ENCODE measurements around the gene ZNF747.
"Not testable (repeated sequence)": the region's sequence is repeated elsewhere in the genome, so short reads cannot be mapped to it uniquely, and the experiment has no call there.

The ZNF747 gene

DNA sequence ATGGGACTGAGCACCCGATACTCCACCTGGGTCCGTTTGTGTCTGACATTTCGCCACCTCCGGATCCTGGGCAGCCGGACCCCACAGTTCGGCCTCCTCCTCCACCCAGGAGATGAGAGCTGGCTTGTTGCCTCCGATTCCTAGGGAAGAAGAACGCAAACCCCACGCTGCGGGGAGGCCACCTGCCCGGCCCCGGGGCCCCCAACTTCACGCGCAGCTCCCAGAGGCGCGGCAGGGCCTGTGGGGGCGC is 23.0 kb upstream of the ZNF747 start:
- no peak for DNase-seq

DNA sequence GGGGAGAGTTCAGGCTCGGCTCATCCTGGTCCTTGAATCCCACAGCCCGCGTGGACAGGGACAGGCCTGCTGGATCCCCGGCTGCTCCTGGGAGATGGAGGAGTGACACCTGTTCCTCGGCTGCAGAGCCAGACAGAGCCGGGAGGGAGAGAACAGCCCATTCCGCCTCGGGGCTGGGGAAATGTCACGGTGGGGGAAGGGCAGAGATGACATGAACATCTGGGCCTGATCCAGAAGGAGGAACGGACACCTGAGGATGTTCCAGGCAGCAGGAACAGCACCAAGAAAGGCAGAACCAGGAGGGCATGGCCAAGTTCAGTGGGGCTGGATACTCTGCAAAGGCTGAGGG is 21.4 kb upstream of the ZNF747 start:
- DNase-seq = no peak

DNA sequence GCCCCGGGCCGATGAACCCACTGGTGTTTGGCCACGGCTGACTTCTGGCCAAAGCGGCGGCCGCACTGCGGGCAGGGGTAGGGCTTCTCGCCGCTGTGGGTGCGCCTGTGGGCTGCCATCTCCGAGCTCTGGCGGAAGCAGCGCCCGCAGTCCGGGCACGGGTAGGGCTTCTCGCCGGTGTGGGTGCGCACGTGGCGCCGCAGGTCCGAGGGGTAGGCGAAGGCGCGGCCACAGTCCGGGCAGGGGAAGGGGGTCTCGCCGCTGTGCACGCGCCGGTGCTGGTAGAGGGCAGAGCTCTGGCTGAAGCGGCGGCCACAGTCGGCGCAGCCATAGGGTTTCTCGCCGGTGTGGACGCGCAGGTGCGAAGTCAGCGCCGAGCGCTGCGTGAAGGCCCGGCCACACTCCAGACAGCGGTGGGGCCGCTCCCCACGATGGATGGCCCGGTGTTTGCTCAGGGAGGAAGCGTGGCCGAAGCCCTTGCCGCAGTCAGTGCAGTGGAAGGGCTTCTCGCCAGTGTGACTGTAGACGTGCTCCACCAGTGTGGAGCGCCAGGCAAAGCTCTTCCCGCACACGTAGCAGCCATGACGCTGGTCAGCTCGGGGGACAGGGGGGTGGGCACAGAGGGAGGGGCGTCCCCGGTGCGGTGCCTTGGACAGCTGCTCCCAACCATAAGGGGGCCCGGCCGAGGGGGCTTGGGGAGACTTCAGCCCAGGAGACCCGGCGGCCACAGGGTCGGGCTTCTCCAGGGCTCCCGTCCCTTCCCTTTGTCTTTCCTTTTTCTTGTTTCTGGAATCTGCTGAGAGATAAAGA is 20.9 kb upstream of the ZNF747 start:
- DNase-seq = no peak

DNA sequence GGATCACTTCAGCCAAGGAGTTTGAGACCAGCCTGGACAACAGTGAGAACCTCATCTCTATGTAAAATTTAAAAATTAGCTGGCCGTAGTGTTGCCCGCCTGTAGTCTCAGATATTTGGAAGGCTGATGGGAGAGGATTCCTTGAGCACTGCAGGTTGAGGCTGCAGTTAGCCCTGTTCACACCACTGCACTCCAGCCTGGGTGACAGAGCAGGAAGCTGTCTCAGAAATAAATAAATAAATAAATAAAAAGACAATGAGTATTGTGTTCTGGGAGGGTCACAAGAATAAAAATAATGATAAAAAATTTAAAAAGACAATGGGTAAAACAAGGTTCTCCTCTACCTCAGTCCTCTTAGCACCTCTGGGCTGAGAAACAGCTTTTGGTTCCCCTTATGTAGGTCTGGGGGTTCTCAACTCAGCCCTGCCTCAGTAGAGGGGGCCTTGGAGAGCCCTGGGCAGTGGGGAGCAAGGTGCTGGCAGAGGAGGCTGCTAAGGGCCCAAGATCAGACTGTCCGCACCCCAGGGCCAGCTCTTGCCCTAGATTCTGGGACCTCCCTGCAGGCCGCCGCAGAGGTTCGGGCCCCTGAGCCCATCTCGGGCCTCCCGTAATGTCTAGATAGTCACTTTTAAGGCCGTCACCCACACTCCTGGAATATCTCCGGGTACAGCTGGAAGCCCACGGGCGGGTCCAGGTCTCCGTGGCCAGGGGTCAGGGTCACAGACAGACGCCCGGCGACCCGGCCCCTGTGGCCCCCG is 20.1 kb upstream of the ZNF747 start:
- no peak for DNase-seq

DNA sequence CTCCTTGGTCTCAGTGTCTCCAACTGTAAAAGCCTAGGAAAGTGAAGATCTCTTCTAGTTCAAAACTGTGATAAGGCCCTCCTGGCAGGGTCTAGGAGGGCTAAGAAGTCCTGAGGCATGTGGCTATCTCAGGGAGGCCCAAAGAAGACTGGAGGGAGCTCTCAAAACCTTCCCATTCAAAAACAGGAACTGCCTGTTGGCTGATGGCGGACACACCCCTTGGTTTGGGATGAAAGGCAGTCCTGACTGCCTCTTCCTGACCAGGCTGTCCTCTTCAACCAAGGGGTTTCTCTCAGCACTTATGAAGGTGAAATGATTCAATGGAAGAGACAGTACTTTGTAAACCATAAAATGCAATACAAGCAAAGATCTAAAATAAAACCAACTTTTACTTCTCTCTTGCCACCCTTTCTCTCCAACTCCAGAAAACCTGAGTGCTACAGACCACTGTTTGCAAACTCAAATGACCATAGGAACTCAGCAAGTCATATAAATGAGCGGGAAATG is 18.8 kb upstream of the ZNF747 start:
- no peak for DNase-seq

DNA sequence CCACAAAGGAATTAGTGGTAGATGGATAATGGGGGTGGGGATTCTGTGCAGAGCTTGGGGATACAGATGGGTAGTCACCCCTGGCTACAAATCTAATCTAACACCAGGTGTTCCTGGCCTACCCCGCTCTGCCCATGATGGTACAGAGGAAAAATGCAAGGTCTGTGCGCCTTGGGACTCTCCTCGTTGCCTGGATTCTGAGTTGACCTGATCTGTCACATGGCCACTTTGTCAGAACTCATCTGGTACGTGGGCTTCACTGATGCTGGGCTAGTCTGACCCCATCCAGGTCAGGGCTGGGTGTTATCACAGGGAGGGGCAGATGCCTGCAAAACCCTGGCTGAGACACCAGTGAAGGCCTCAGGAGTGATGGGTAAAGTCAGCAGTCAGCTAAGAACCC is 18.3 kb upstream of the ZNF747 start:
- no peak for DNase-seq

DNA sequence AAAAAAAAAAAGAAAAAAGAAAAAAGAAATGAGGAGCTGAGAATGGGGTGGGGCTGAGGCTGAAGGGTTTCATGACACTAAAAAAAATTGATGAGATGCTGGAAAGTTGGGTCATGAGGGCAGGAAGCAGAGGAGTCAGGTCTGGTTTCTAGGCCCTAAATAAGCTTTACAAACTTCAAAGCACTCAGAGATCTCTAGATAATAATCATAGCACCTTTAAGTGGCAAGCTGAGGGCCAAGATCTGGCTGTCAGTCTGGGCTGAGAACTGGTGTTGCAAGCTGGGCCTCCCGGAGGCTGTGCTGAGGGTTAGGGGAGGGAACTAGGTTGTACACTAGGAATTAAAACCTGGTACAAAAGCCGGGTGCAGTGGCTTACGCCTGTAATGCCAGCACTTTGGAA is 17.1 kb upstream of the ZNF747 start:
- DNase-seq = no peak

DNA sequence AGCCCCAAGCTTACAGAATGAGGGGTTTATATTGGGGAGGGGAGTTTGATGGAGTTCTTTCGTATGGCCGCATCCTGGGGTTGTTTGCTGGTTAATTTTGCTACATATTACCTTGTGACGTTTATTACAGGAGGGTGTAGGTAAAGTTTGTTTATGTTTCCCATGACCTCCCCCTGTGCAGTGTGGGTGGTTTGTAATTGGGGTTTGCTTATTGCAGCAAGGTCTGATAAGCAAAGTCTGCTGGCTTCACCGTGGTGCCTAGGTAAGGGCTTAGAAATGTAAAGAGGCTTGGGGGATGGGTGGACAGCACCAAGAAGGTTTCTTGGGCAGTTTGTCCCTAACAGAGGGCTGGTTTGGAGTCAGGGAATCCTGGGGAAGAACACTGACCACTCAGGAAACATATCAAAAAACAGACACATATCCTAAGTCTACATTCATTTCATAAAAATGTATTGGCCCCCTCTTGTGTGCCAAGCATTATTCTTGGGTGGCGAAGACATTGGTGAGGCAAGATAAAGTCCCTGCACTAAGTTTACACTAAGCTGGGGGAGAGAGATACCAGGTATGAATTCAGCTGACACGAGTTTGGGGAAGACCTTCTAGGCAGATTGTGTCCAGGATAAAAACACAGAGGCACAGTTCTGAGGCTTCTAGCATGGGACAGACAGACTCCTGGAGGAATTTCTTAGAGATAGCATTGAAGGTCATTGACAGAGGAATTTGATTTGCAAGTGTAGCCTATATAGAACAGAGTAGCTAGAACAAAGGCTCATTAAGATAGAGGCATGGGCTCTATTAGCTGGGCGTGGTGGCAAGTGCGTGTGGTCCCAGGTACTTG is 14.0 kb upstream of the ZNF747 start:
- DNase-seq = no peak

DNA sequence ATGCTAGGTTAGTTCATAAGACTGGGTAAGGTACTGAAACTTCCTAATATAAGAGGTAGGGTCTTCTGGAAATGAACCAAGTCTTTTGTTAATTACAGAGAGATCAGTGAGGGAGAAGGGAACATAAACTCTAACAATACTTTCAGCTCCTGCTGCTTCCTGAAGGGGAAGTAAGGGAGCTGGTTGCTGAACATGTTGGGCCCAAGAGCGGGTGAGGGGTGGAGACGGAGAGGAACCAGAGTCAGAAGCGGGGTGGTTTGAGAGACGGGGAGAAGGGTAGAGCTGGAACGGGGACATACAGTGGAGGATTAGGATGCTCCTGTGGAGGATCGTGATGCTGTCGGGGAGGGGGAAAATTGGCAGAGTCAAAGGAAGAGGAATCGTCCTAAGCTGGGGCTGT is 11.5 kb upstream of the ZNF747 start:
- DNase-seq = no peak

DNA sequence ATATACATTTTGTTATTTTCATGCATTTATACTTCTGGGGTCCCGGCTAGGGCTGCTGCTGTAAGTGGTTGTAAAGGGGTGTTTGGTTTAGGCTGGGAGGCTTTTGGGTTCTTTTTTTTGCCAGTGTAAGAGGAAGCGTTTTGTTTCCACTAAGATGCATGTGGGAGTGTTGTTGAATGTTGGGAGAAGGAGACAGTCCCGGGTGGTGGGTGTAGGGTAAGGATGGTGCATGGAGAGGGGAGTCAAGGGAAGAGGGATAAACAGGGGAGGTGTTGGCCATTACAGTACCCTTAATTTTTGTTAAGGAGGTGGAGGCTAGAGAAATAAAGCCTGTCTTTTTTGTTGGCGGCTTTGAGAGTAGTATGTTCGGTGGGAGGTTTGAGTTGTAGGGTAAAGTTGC is 8.4 kb upstream of the ZNF747 start:
- no peak for DNase-seq

DNA sequence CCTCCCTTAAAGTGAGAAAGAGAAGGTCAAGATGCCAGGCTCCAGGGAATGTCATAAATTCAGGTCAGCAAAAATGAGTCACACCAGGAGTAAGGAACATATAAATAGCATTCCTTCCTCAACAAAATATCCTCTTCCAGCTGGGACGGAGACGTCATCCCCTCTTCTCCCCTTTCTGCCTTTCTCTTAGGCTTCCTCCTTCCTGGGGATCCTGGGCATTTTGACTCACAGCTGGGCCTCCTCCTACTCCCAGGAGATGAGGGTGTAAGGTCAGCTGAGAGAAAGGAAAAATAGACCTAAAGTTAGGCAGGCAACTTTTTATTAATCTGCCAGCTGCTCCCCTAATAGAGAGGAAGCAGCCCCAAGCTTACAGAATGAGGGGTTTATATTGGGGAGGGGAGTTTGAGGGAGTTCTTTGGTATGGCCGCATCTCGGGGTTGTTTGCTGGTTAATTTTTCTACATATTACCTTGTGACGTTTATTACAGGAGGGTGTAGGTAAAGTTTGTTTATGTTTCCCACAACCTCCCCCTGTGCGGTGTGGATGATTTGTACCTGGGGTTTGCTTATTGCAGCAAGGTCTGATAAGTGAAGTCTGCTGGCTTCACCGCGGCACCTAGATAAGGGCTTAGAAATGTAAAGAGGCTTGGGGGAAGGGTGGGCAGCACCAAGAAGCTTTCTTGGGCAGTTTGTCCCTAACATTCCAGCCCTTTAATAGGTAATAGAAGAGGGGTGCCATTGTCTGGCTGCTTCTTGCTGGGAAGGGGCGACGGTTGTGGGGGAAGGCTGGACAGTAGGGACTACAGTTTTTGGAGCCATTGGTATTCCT is 7.1 kb upstream of the ZNF747 start:
- no peak for DNase-seq

DNA sequence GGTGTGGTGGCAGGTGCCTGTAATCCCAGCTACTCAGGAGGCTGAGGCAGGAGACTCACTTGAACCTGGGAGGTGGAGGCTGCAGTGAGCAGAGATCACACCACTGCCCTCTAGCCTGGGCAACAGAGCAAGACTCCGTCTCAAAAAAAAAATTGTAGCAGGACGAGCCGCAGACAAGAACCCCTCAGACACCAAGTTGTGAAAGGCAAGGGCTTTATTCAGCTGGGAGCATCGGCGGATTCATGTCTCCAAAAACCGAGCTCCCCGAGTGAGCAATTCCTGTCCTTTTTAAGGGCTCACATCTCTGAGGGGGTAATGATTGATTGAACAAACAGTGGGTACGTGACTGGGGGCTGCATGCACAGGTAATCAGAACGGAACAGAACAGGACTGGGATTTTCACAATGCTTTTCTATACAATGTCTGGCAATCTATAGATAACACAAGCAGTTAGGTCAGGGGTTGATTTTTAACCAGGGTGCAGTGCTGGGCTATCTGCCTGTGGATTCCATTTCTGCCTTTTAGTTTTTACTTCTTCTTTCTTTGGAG is 6.3 kb upstream of the ZNF747 start:
- not testable (repeated sequence) for DNase-seq

DNA sequence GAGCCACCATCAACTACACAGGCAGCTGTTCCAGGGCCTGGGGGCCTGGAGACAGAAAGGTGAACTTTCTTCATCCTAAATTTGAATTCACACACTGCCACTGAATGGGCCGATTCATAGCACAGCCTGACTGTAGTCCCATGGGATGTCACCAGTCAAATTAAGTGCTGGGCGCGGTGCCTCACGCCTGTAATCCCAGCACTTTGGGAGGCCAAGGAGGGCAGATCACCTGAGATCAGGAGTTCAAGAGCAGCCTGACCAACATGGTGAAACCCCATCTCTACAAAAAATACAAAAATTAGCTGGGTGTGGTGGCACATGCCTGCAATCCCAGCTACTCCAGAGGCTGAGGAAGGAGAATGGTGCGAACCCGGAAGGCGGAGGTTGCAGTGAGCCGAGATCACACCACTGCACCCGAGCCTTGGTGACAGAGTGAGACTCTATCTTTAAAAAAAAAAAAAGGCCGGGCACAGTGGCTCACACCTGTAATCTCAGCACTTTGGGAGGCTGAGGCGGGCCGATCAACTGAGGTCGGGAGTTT is 5.4 kb upstream of the ZNF747 start:
- not testable (repeated sequence) for DNase-seq

DNA sequence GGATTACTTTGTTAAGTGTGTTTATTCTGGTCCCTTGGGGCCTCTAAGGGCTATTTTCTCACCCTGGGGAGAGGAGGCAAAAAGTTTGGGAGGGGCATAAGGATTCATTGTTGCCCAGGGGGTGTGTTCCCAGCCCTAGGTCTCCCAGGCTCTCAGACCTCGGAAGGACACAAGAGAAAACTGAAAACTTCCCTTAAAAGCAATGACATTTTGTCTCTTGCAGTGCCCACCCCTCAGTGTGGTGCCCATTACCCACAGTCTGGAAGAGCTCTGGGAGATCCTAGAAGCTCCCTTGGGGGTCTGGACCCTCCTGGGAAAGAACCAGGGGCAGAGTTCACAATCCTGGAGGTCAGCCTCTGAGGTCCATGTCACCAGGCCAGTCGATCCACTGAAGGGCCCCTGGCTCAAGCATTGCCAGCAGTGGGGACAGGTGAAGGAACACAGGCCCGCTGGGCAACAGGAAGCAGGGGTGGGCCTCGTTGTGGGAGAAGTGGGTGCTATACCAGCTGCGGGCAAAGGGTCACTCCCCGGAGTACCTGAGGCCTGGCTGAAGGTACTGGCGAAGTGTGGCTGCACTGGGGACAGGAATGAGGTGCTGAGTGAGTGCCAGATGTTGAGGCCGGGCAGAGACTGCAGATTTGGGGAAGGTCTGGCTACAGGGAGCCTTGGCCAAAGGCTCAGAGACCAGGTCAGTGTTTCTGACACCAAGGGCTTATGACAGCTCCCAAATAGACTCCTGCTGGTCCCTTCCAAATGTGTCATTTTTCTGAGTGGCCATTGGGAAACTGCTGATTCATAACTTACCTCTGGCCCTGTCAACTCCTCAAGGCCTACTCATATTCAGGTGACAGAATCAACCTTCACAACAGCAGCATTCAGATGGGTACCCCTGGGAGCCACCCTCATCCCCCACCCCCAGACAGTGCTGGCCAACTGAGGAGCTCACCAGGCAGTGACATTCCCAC is 4.6 kb upstream of the ZNF747 start:
- DNase-seq = no peak

DNA sequence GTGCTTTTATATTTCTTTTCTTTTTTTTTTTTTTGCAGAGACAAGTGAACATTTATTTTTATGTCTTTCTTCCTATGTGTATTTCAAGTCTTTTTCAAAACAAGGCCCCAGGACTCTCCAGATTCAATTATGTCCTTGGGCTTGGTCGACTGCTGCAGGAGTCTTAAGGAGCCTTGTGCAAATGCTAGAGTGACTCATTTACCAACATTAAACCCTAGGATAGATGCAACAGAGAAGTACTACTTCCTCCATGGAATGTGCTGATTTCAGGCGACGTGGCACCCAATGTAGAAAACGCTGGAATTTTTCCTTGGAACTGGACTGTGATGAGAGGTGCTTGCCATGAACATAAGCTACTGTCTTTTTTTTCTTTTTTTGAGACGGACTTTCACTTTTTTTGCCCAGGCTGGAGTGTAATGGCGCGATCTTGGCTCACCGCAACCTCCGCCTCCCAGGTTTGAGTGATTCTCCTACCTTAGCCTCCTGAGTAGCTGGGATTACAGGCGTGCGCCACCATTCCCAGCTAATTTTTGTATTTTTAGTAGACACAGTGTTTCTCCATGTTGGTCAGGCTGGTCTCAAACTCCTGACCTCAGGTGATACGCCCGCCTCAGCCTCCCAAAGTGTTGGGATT is 1.9 kb upstream of the ZNF747 start:
- not testable (repeated sequence) for DNase-seq

DNA sequence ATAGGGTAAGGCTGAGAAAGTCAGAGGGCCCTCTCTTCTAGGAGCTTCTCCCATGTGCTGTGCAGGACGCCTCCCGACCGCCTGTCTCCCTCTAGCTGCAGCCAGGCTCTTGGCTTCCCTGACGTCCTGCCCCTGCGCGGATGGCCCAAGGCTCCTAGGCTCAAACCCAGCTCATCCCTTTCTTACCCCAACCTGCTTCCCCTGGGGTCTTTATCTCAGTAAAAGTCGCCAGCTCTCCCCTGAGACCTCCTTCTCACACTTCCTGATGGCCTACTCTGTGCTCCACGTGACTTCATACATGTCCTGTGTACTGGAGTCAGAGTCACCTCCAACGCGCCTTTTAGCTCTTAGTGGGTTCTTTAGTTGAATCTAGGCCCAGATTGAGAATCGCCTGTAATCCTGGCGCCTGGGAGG is 1.1 kb upstream of the ZNF747 start:
- peak; percentile 33 for DNase-seq

DNA sequence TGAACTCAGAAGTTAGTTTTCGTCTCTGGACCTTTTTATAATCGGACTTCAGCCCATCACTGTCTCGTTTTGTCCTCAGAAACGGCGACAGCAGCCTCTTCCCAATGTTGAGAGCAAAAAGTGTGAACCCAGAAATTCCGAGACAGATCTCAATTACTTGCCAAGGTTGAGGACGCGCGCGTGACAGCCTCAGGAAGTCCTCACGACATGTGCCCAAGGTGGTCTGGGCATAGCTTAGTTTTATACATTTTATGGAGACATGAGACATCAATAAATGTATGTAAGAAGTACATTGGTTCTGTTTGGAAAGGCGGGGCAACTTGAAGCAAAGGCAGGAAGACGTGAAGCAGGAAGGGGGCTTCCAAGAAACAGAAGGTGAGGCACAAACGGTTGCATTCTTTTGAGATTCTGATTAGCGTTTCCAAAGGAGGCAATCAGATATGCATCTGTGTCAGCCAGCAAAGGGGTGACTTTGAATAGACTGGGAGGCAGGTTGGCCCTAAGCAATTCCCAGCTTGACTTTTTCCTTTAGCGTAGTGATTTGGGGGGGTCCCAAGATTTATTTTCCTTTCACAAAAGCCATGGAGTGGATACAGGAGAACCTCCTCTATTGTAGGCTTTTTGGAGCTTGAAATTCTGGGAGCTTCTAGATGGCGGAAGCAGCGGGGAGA is 583 bp upstream of the ZNF747 start:
- no peak for DNase-seq

DNA sequence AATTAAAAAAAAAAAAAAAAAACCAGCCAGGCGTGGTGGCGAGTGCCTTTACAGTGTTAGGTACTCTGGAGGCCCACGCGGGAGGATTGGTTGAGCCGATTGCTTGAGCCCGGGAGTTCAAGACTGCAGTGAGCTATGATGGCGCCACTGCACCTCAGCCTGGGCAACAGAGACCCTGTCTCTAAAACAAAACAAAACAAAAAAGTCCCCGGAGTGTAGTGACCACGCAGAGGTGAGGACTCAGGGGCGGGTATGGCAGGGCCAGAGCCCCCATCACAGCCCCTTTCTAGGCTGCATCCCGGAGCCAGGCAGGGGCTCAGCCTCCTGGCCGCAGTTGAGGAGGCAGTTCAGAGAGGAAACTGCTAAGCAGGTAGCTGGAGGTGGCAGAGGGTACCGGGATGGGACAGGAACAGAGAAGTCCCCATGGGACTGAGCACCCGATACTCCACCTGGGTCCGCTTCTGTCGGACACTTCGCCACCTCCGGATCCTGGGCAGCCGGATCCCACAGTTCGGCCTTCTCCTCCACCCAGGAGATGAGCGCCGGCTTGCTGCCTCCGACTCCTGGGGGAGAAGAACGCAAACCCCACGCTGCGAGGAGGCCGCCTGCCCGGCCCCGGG is 800 bp downstream of the ZNF747 start:
- DNase-seq = no peak

DNA sequence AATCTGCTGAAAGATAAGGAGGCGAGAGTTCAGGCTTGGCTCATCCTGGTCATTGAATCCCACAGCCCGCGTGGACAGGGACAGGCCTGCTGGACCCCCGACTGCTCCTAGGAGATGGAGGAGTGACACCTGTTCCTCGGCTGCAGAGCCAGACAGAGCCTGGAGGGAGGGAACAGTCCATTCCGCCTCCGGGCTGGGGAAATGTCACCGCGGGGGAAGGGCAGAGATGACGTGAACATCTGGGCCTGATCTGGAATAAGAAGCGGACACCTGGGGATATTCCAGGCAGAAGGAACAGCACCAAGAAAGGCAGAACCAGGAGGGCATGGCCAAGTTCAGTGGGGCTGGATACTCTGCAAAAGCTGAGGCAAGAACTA is 1.5 kb downstream of the ZNF747 start:
- DNase-seq = no peak

All from NCI-H748 treated with DMSO at 0.1 percent for 48 hours (cell line).